A673 (cell line): Measurements from ENCODE around the gene KRTAP10-10. TPM values are rescaled to one million over a fixed set of nuclear protein-coding genes. Genes with fewer than 3 reads are reported as not detected.

ENCODE experiments used
- BruUV-seq: library from RNA; stranded (reverse); fragments of 400-500 nt; replicated peaks from 2 replicates; lab custom pipeline; 2021; lab: Mats Ljungman, UMichigan
- CTCF ChIA-PET: fragments of 300-600 bp; sonication (Branson Sonifier 250); formaldehyde crosslinking; loops from one replicate; lab custom pipeline; 2022; ENCODE audit warnings: antibody characterized with exemption; lab: Charles Lee
- POLR2A ChIA-PET: fragments of 300-600 bp; sonication (Branson Sonifier 250); formaldehyde crosslinking; loops from one replicate; lab custom pipeline; 2022; ENCODE audit warnings: antibody characterized with exemption; ENCODE audit not compliant: low non-redundant PET; lab: Charles Lee
- DNase-seq: peaks from one replicate; pipeline ENCODE4 v3.0.0-alpha.2; 2015; ENCODE audit warnings: low spot score
- H3K27ac ChIP-seq: fragments of 200-600 bp; sonication (generic); 2 replicates; pipeline ENCODE4 v1.5.1; 2016; ENCODE audit warnings: mixed run types, low read depth, mild to moderate bottlenecking, mixed read lengths, antibody characterized with exemption, low read length; ENCODE audit not compliant: poor library complexity, severe bottlenecking
- H3K27me3 ChIP-seq: fragments of 200-600 bp; sonication (generic); replicated peaks from 2 replicates; pipeline ENCODE4 v1.6.1; 2017; ENCODE audit warnings: mixed run types, low read depth, mild to moderate bottlenecking, mixed read lengths, antibody characterized with exemption, low read length; ENCODE audit not compliant: insufficient read depth, poor library complexity
- H3K36me3 ChIP-seq: fragments of 200-600 bp; sonication (generic); 2 replicates; pipeline ENCODE4 v1.6.1; 2016; ENCODE audit warnings: mixed run types, mild to moderate bottlenecking, mixed read lengths, antibody characterized with exemption, low read length; ENCODE audit not compliant: insufficient read depth, poor library complexity, severe bottlenecking
- H3K4me1 ChIP-seq: fragments of 200-600 bp; sonication (generic); 2 replicates; pipeline ENCODE4 v1.6.1; 2017; ENCODE audit warnings: mixed run types, mild to moderate bottlenecking, mixed read lengths, antibody characterized with exemption, low read length; ENCODE audit not compliant: insufficient read depth, poor library complexity, severe bottlenecking
- H3K4me3 ChIP-seq: fragments of 200-600 bp; sonication (generic); 2 replicates; pipeline ENCODE4 v1.5.1; 2016; ENCODE audit warnings: low read depth, mixed run types, mild to moderate bottlenecking, mixed read lengths, low read length; ENCODE audit not compliant: poor library complexity, severe bottlenecking
- H3K9me3 ChIP-seq: fragments of 200-600 bp; sonication (generic); 2 replicates; pipeline ENCODE4 v1.6.1; 2016; ENCODE audit warnings: mixed run types, low read depth, mild to moderate bottlenecking, mixed read lengths, antibody characterized with exemption, low read length; ENCODE audit not compliant: poor library complexity, severe bottlenecking
- EZH2 ChIP-seq: fragments of 200-600 bp; sonication (generic); IDR thresholded peaks from 2 replicates; pipeline ENCODE4 v1.6.1; 2017; ENCODE audit warnings: borderline replicate concordance, low read depth, mild to moderate bottlenecking, mixed read lengths, antibody characterized with exemption, low read length; ENCODE audit not compliant: poor library complexity, severe bottlenecking
- intact Hi-C: fragments of 100-400 bp; cut with micrococcal nuclease; formaldehyde crosslinking; loops from one replicate; pipeline ENCODE4 v1.10.0; 2022; ENCODE audit not compliant: unreplicated experiment
- total RNA-seq: library from RNA; stranded (reverse); gene quantifications from 2 replicates; pipeline ENCODE4 v1.2.3, GENCODE V29; 2021
- TF ChIP-seq, protein P1 (sequence below): fragments of 300-800, 200-600 bp; sonication (generic); conservative IDR thresholded peaks from 2 replicates; pipeline ENCODE4 v1.5.1; 2017; ENCODE audit warnings: low read depth, mild to moderate bottlenecking, antibody characterized with exemption, low read length, moderate library complexity, mixed read lengths

KRTAP10-10 gene
- total RNA-seq, 1 experiment from 2014 or later: not detected

DNA sequence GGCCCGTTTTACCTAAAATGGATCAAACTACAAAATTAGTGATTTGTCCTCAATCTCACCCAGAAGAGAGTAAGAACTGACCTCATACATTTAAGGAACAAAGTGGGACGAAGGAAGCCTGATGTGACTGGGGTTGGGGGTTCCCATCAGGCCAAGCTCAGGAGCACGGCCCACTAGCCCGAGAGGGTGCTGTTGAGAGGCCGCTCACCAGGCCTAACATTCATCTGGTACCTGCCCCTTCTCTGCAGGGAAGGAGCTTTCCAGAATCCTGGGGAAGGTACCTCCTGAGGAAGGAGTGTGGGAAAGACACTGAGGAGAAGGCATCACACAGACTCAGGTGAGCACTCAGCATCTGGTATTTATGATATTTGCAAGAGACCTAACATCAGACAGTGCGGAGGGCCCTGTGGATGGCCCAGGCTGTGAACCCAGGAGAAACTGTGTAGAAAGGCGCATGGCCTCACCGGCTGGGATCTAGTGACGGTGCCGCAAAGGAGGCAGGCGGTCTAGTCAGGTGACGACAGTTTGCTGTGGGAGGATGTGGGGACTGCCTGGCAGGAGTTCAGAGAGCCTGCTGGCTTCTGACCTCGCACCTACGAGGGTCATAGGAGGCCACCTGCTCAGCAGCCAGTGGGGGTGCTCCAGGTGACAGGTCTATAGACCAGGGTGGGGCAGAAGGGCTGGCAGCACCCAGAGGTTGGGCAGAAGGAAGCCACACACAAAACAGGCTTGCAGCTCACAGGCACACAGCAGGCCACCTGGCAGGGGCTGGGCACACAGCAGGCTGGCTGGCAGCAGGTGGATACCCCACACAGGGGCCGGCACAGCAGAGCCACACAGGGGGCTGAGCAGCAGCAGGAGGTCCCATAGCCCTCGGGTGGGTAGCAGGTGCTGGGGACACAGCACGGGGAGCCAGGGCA lies 16.8 kb downstream of the KRTAP10-10 start:
- H3K27ac ChIP-seq: no peak overlapping the region
- H3K36me3 ChIP-seq: no peaks in the 10 kb centered on the region
- CTCF ChIA-PET: no interaction called here
- no peak overlapping the region for H3K4me3 ChIP-seq
- no peaks in the 10 kb centered on the region for H3K4me1 ChIP-seq
- TF ChIP-seq, protein P1, sequence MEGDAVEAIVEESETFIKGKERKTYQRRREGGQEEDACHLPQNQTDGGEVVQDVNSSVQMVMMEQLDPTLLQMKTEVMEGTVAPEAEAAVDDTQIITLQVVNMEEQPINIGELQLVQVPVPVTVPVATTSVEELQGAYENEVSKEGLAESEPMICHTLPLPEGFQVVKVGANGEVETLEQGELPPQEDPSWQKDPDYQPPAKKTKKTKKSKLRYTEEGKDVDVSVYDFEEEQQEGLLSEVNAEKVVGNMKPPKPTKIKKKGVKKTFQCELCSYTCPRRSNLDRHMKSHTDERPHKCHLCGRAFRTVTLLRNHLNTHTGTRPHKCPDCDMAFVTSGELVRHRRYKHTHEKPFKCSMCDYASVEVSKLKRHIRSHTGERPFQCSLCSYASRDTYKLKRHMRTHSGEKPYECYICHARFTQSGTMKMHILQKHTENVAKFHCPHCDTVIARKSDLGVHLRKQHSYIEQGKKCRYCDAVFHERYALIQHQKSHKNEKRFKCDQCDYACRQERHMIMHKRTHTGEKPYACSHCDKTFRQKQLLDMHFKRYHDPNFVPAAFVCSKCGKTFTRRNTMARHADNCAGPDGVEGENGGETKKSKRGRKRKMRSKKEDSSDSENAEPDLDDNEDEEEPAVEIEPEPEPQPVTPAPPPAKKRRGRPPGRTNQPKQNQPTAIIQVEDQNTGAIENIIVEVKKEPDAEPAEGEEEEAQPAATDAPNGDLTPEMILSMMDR: no peak
- TF ChIP-seq EZH2: no peak
- POLR2A ChIA-PET: no interaction called here
- H3K27me3 ChIP-seq: no peaks in the 10 kb centered on the region
- no TSS peak for BruUV-seq
- DNase-seq: no peak
- intact Hi-C loops: no loop called here
- H3K9me3 ChIP-seq: no peaks in the 10 kb centered on the region

DNA sequence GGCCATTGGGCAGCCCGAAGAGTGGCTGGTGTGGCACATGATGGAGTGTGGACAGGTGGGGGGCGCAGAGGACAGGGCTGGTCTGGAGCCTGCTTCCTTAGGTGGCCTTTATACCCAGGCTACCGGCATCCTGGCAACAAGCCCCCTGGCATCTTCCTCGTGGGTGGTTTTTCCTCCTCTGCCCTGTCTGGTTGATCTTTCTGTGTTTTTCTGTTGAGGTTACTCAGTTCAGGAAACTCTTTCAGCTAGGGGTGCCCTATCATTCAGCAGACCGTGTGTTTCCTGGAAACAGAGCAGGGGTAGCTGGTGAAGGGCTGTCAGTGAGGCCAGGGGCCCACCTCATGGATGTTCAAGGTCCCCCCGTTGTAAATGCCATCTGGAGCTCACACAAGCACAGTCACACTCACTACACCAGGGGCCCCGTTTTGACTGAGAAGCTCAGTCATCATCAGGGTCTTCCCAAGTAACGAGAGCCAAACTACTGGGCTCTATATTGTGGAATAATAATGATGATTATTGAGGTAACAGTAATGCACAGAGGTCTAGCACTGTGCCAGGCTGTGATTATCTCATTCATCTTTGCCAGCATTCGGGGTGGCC lies 17.5 kb downstream of the KRTAP10-10 start, which contains the start of gene KRTAP12-4:
Gene KRTAP12-4 (minus strand): TSS at position 84 of the 600 bp plus-strand sequence. CDS start 45 bp downstream, at position 39.
- CTCF ChIA-PET: no interaction called here
- intact Hi-C loops: no loop called here
- POLR2A ChIA-PET: no interaction called here

DNA sequence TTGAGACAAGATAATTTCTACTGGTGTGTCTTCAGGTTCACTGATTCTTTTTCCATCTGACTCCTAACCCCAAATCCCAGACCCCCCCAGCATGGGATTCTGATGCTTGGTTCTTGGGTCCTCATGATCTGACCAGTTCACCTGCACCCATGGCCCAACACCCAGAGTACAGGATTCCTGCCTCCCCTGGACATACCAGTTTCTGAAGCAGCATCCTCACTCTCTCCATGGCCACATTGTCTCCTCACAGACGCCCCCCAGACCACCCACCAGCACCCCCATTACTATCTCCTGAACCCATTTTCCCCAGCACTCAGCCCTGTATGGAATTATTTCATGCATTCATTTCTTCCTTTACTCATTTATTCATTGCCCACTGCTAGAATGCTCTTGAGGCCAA lies 19.7 kb downstream of the KRTAP10-10 start:
- Histone ChIP-seq H3K27me3 (no peaks in the 10 kb centered on the region), H3K4me1 (no peaks in the 10 kb centered on the region), H3K36me3 (no peaks in the 10 kb centered on the region), H3K4me3 (no peak overlapping the region), H3K9me3 (no peaks in the 10 kb centered on the region), H3K27ac (no peak overlapping the region)
- BruUV-seq: no TSS peak
- TF ChIP-seq, protein P1: no peak
- no peak for TF ChIP-seq EZH2
- DNase-seq: no peak
- POLR2A ChIA-PET: no interaction called here
- CTCF ChIA-PET: no interaction called here
- intact Hi-C loops: no loop called here

More for the DNA sequence above, 17.5 kb downstream of the KRTAP10-10 start, which contains the start of gene KRTAP12-4:
- H3K27me3 ChIP-seq: no peaks in the 10 kb centered on the region
- H3K9me3 ChIP-seq: no peaks in the 10 kb centered on the region
- TF ChIP-seq EZH2: no peak
- TF ChIP-seq, protein P1: no peak
- no peak within 1 kb of the TSS for H3K27ac ChIP-seq
- no peak for DNase-seq
- BruUV-seq: no TSS peak
- H3K4me1 ChIP-seq: no peaks in the 10 kb centered on the region
- no peaks in the 10 kb centered on the region for H3K36me3 ChIP-seq
- no peak within 1 kb of the TSS for H3K4me3 ChIP-seq
